ENCODE measurements around the gene PLCL2.

Gene PLCL2

GRCh38 chr3:17014709-17015108, 130.0 kb downstream of the PLCL2 start:
- TF ChIP-seq CTCF (IDR thresholded peaks at IDR 0.05) = no peak

- TF ChIP-seq CTCF (IDR thresholded peaks at IDR 0.05) = no peak
These were observed 136.9 kb downstream of the PLCL2 start for GRCh38 chr3:17021614-17022013.

GRCh38 chr3:17023006-17023664, 138.4 kb downstream of the PLCL2 start:
- no peak for TF ChIP-seq CTCF (IDR thresholded peaks at IDR 0.05)

GRCh38 chr3:17025594-17026139, 140.9 kb downstream of the PLCL2 start:
- TF ChIP-seq CTCF (IDR thresholded peaks at IDR 0.05) = no peak

- no peak for TF ChIP-seq CTCF (IDR thresholded peaks at IDR 0.05)
These were observed 142.6 kb downstream of the PLCL2 start for GRCh38 chr3:17027318-17027717.

- no peak for TF ChIP-seq CTCF (IDR thresholded peaks at IDR 0.05)
These were observed 143.6 kb downstream of the PLCL2 start for GRCh38 chr3:17028363-17028762.

- TF ChIP-seq CTCF (IDR thresholded peaks at IDR 0.05) = no peak
These were observed 145.7 kb downstream of the PLCL2 start for GRCh38 chr3:17030438-17030837.
